Esophagus muscularis mucosa (tissue), 4 donors: ENCODE measurements around the gene ECT2. TPM values are rescaled to one million over a fixed set of nuclear protein-coding genes. Genes with fewer than 3 reads are reported as not detected.

Experiments used
- DNase-seq: peaks from one replicate; pipeline ENCODE4 v3.0.0-alpha.2; 2017; ENCODE audit errors: extremely low spot score
- H3K27ac ChIP-seq, 4 donors: fragments of 200-600 bp; sonication (generic); replicated peaks in 1 of 4; 1 replicate in 3 of 4; 2 replicates in 1 of 4; pipeline ENCODE4 v1.5.1; 2016 to 2019; ENCODE audit warnings: mild to moderate bottlenecking in 1 of 4
- H3K27me3 ChIP-seq, 4 donors: fragments of 200-600 bp; sonication (generic); one replicate each; pipeline versions ENCODE4 v1.5.1 to v1.6.0; 2016 to 2019
- H3K36me3 ChIP-seq, 4 donors: fragments of 200-600 bp; sonication (generic); one replicate each; pipeline ENCODE4 v1.5.1; 2016 to 2019
- H3K4me1 ChIP-seq, 4 donors: fragments of 200-600 bp; sonication (generic); one replicate each; pipeline ENCODE4 v1.5.1; 2016 to 2019
- H3K4me3 ChIP-seq, 4 donors: fragments of 200-600 bp; sonication (generic); 1 replicate in 2 of 4; 2 replicates in 2 of 4; pipeline ENCODE4 v1.5.1; 2016 to 2019; ENCODE audit warnings: mild to moderate bottlenecking in 4 of 4, moderate library complexity in 1 of 4
- H3K9me3 ChIP-seq, 4 donors: fragments of 200-600 bp; sonication (generic); 1 replicate in 3 of 4; 2 replicates in 1 of 4; pipeline ENCODE4 v1.5.1; 2016 to 2019
- CTCF ChIP-seq, 3 experiments: fragments of 200-600 bp in 2 of 3; fragments of 450-650 bp in 1 of 3; sonication (generic) in 2 of 3; IDR thresholded peaks; one replicate each; pipeline ENCODE4 v1.5.1; 2017 to 2019; ENCODE audit warnings: antibody characterized with exemption in 3 of 3, mild to moderate bottlenecking in 2 of 3, moderate library complexity in 1 of 3
- EP300 ChIP-seq: sonication (generic); formaldehyde crosslinking; IDR thresholded peaks from one replicate; pipeline ENCODE4 v1.6.1; 2017; ENCODE audit warnings: antibody characterized with exemption
- POLR2A ChIP-seq: fragments of 450-650 bp; IDR thresholded peaks from one replicate; pipeline ENCODE4 v1.6.1; 2017; ENCODE audit warnings: antibody characterized with exemption, moderate library complexity, mild to moderate bottlenecking, low read depth
- POLR2AphosphoS5 ChIP-seq, 2 donors: sonication (generic); formaldehyde crosslinking; IDR thresholded peaks; one replicate each; pipeline ENCODE4 v1.6.1; 2017; ENCODE audit warnings: antibody characterized with exemption in 2 of 2
- WGBS: methylation state at CpG from one replicate; pipeline ENCODE4 v1.1.5; 2018; 5-methylcytosine and 5-hydroxymethylcytosine counted together
- intact Hi-C: fragments of 100-400 bp; cut with DNase I; formaldehyde crosslinking; loops from one replicate; pipeline ENCODE4 v1.15.1; 2023
- total RNA-seq, 4 donors: library from RNA; depleted of rRNA; stranded (reverse); fragments of >200 nt; gene quantifications; one replicate each; pipeline versions ENCODE4 v1.1.0 to v1.2.1, GENCODE V29; 2016

Gene ECT2
- total RNA-seq, 4 donors from 2014 or later, result 7.3 to 8.7 (median 7.9) TPM

- no peaks in the 10 kb centered on the region for H3K9me3 ChIP-seq
- H3K27ac ChIP-seq, result no peak overlapping the region
- intact Hi-C loops, result no loop called here
- WGBS, result 100% methylated on average over 2 of the region's 2 CpGs
- H3K36me3 ChIP-seq, result peaks cover 0 to 32% (median 2%) of the 10 kb centered on the region in 4 donors
- no peak overlapping the region for H3K4me3 ChIP-seq
- TF ChIP-seq POLR2A (no peak), CTCF (IDR thresholded peaks at IDR 0.05) (no peak), EP300 (no peak), POLR2AphosphoS5 (IDR thresholded peaks at IDR 0.05) (no peak)
- DNase-seq, result no peak
- no peaks in the 10 kb centered on the region for H3K27me3 ChIP-seq
- H3K4me1 ChIP-seq, result no peaks in the 10 kb centered on the region
Measured at GRCh38 chr3:172787019-172787418, 36.5 kb downstream of the ECT2 start.

- intact Hi-C loops, result no loop called here
- no peak for DNase-seq
- Histone ChIP-seq H3K27ac (no peak overlapping the region), H3K9me3 (no peaks in the 10 kb centered on the region), H3K36me3 (peaks cover 0 to 32% (median 5%) of the 10 kb centered on the region in 4 donors), H3K27me3 (no peaks in the 10 kb centered on the region), H3K4me1 (no peaks in the 10 kb centered on the region), H3K4me3 (no peak overlapping the region)
- WGBS, result 100% methylated on average over 1 of the region's 1 CpG
- TF ChIP-seq POLR2A (no peak), CTCF (IDR thresholded peaks at IDR 0.05) (no peak), POLR2AphosphoS5 (IDR thresholded peaks at IDR 0.05) (no peak), EP300 (no peak)
Measured at GRCh38 chr3:172787746-172788145, 37.2 kb downstream of the ECT2 start.

- intact Hi-C loops, result no loop called here
- WGBS, result 97% methylated on average over 1 of the region's 1 CpG
- Histone ChIP-seq H3K27ac (no peak overlapping the region), H3K4me1 (no peaks in the 10 kb centered on the region), H3K4me3 (no peak overlapping the region), H3K9me3 (no peaks in the 10 kb centered on the region), H3K36me3 (no peaks in the 10 kb centered on the region), H3K27me3 (no peaks in the 10 kb centered on the region)
- TF ChIP-seq POLR2AphosphoS5 (IDR thresholded peaks at IDR 0.05) (no peak), EP300 (no peak), POLR2A (no peak), CTCF (IDR thresholded peaks at IDR 0.05) (no peak)
- no peak for DNase-seq
Measured at GRCh38 chr3:172799246-172799645, 48.7 kb downstream of the ECT2 start.

GRCh38 chr3:172800156-172800555 is 49.6 kb downstream of the ECT2 start:
- TF ChIP-seq POLR2AphosphoS5 (IDR thresholded peaks at IDR 0.05), result no peak
- no peak for TF ChIP-seq CTCF (IDR thresholded peaks at IDR 0.05)
- TF ChIP-seq POLR2A, result no peak
- no peak for TF ChIP-seq EP300
- no peak overlapping the region for H3K27ac ChIP-seq
- H3K4me3 ChIP-seq, result no peak overlapping the region
- H3K9me3 ChIP-seq, result no peaks in the 10 kb centered on the region
- H3K4me1 ChIP-seq, result no peaks in the 10 kb centered on the region
- WGBS, result 97% methylated on average over 2 of the region's 2 CpGs
- no peak for DNase-seq
- no peaks in the 10 kb centered on the region for H3K27me3 ChIP-seq
- H3K36me3 ChIP-seq, result no peaks in the 10 kb centered on the region
- intact Hi-C loops, result no loop called here

- Histone ChIP-seq H3K4me3 (no peak overlapping the region), H3K27ac (no peak overlapping the region), H3K9me3 (no peaks in the 10 kb centered on the region), H3K4me1 (no peaks in the 10 kb centered on the region), H3K36me3 (peaks cover 0 to 17% (median 8%) of the 10 kb centered on the region in 4 donors), H3K27me3 (no peaks in the 10 kb centered on the region)
- no peak for TF ChIP-seq CTCF (IDR thresholded peaks at IDR 0.05)
- no peak for TF ChIP-seq POLR2AphosphoS5 (IDR thresholded peaks at IDR 0.05)
- TF ChIP-seq POLR2A, result no peak
- TF ChIP-seq EP300, result no peak
- 77% methylated on average over 3 of the region's 3 CpGs for WGBS
- intact Hi-C loops, result no loop called here
- DNase-seq, result no peak
Measured at GRCh38 chr3:172803489-172803888, 53.0 kb downstream of the ECT2 start.
